Kidney (tissue), 14 donors: ENCODE results near the gene OR2M5. TPM values are rescaled to one million over a fixed set of nuclear protein-coding genes. Genes with fewer than 3 reads are reported as not detected.
A peak's percentile ranks its signal among the peaks of the same experiment; 100 is the strongest.

ENCODE experiments used
- DNase-seq, 5 donors: peaks; one replicate each; pipeline ENCODE4 v3.0.0-alpha.2; 2013 to 2020
- FAIRE-seq: peaks from 2 replicates; lab custom pipeline; 2012; peaks lifted over from hg19 to GRCh38; lab: Jason Lieb, UNC
- H3K27ac ChIP-seq, 2 donors: one replicate each; pipeline ENCODE4 v1.7.0; 2013; ENCODE audit warnings: low read depth in 2 of 2, low read length in 2 of 2, inconsistent platforms in 1 of 2
- H3K27me3 ChIP-seq: one replicate; pipeline ENCODE4 v1.7.1; 2013; ENCODE audit warnings: low read length, inconsistent platforms; ENCODE audit not compliant: control insufficient read depth, insufficient read depth
- H3K36me3 ChIP-seq, 3 donors: one replicate each; pipeline versions ENCODE4 v1.7.0 to v1.7.1; 2013; ENCODE audit warnings: low read length in 3 of 3, control low read depth in 1 of 3, inconsistent platforms in 1 of 3; ENCODE audit not compliant: insufficient read depth in 3 of 3, control insufficient read depth in 2 of 3
- H3K4me1 ChIP-seq, 3 donors: one replicate each; pipeline versions ENCODE4 v1.7.0 to v1.7.1; 2013; ENCODE audit warnings: low read length in 3 of 3, inconsistent platforms in 1 of 3, low read depth in 1 of 3; ENCODE audit not compliant: control insufficient read depth in 2 of 3, insufficient read depth in 2 of 3
- H3K4me3 ChIP-seq, 3 donors: one replicate each; pipeline versions ENCODE4 v1.7.0 to v1.8.1; 2013; ENCODE audit warnings: low read length in 3 of 3, control low read depth in 1 of 3, inconsistent platforms in 1 of 3
- H3K9ac ChIP-seq, 3 donors: one replicate each; pipeline versions ENCODE4 v1.7.0 to v1.7.1; 2013; ENCODE audit warnings: low read length in 3 of 3, control low read depth in 1 of 3, inconsistent platforms in 1 of 3
- H3K9me3 ChIP-seq, 3 donors: one replicate each; pipeline versions ENCODE4 v1.7.0 to v1.7.1; 2013; ENCODE audit warnings: low read length in 3 of 3, control low read depth in 1 of 3, inconsistent platforms in 1 of 3; ENCODE audit not compliant: control insufficient read depth in 2 of 3, insufficient read depth in 1 of 3
- CTCF ChIP-seq: IDR thresholded peaks from 3 replicates; pipeline ENCODE4 v1.5.1; 2012; ENCODE audit warnings: mild to moderate bottlenecking, moderate library complexity, borderline replicate concordance; ENCODE audit not compliant: insufficient read depth; ENCODE audit errors: extremely low read depth
- intact Hi-C: fragments of 100-400 bp; cut with DNase I; formaldehyde crosslinking; loops from one replicate; pipeline ENCODE4 v1.11.1; 2022
- polyA plus RNA-seq: library from polyadenylated mRNA; stranded (reverse); fragments of 350-450 nt; fragmentation: Illumina TruSeq; extraction: RNeasy Lipid Tissue Mini Kit (QIAGEN cat#74804); gene quantifications from one replicate; pipeline ENCODE4 v1.2.3, GENCODE V29; 2014; ENCODE audit warnings: low read depth, low replicate concordance; ENCODE audit not compliant: insufficient read depth
- total RNA-seq: library from RNA; stranded (reverse); fragmentation: NEBNext Ultra II Directional; extraction: Animal tissue kit (Norgen Biotek cat#: 25700); gene quantifications from one replicate; pipeline ENCODE4 v1.2.1, GENCODE V29; 2021
- donor health status: control.
- donor health status: control.
- donor health status: control.
- donor health status: control.
- donor health status: control.
- donor health status: DM: yes; HTN: yes; CAD: no.
- donor health status: Normal renal cell carcinoma (clear cell type).

Gene OR2M5
- total and polyA plus RNA-seq, 2 donors from 2014 or later: not detected

DNA sequence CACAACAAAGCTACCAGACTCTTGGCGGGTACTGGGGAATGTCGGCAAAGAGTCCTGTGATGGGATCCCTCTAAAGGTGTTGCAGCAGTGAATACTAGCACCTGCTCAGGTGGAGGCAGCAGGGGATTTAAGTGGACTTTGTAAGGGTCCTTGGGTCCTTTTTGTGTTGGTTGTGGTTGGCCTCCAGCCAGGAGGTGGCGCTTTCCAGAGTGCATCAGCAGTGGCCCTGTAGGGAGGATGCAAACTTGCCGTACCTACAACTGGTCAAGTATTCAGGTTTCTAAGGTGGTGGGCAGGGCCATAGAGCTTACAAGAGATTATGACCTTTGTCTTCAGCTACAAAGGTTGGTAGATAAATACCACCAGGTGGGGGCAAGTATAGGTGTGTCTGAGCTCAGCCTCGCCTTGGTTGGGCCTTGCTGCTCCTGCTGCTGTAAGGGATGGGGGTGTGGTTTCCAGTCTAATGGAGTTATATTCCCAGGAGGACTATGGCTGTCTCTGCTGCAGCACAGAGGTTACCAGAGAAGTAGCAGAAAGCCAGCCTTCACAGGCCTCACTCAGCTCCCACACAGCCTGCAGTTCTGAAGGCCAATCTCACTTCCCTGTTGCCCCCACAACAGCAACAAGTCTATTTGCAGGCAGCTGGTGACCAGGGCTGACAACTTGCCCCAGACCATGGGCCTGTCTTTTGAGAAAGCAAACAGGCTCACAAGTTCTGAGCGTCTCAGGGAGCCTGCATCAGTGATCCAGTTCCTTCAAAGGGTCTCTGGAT lies 7.3 kb downstream of the OR2M5 start:
- H3K9ac ChIP-seq: no peak overlapping the region
- no peaks in the 10 kb centered on the region for H3K4me1 ChIP-seq
- no peak for TF ChIP-seq CTCF
- H3K9me3 ChIP-seq: peaks cover 0 to 3% (median 2%) of the 10 kb centered on the region in 3 donors
- no peak overlapping the region for H3K27ac ChIP-seq
- intact Hi-C loops: no loop called here
- DNase-seq (no peak), FAIRE-seq (no peak)
- H3K27me3 ChIP-seq: no peaks in the 10 kb centered on the region
- no peak overlapping the region for H3K4me3 ChIP-seq
- H3K36me3 ChIP-seq: no peaks in the 10 kb centered on the region

GRCh38 chr1:248155927-248156326 lies 11.0 kb downstream of the OR2M5 start:
- intact Hi-C loops: no loop called here
- no peak for FAIRE-seq

GRCh38 chr1:248158758-248159157 lies 13.8 kb downstream of the OR2M5 start:
- no peak for DNase-seq
- Histone ChIP-seq H3K4me1 (no peaks in the 10 kb centered on the region), H3K27ac (no peak overlapping the region), H3K9ac (no peak overlapping the region), H3K4me3 (no peak overlapping the region), H3K27me3 (no peaks in the 10 kb centered on the region), H3K36me3 (no peaks in the 10 kb centered on the region), H3K9me3 (no peaks in the 10 kb centered on the region)
- TF ChIP-seq CTCF: no peak
- intact Hi-C loops: no loop called here
- no peak for FAIRE-seq

More at GRCh38 chr1:248155927-248156326, 11.0 kb downstream of the OR2M5 start:
- DNase-seq: peak in 1 of 5 donors; percentile 4
- Histone ChIP-seq H3K27me3 (no peaks in the 10 kb centered on the region), H3K9me3 (no peaks in the 10 kb centered on the region), H3K9ac (no peak overlapping the region), H3K4me1 (no peaks in the 10 kb centered on the region), H3K27ac (no peak overlapping the region), H3K4me3 (no peak overlapping the region), H3K36me3 (no peaks in the 10 kb centered on the region)
- TF ChIP-seq CTCF: no peak
